ENCODE results near the gene KCNIP3. TPM values are rescaled to one million over a fixed set of nuclear protein-coding genes. Genes with fewer than 3 reads are reported as not detected.

Gene KCNIP3
- total RNA-seq, 1 donor from 2014 or later, result 0.39 TPM

DNA sequence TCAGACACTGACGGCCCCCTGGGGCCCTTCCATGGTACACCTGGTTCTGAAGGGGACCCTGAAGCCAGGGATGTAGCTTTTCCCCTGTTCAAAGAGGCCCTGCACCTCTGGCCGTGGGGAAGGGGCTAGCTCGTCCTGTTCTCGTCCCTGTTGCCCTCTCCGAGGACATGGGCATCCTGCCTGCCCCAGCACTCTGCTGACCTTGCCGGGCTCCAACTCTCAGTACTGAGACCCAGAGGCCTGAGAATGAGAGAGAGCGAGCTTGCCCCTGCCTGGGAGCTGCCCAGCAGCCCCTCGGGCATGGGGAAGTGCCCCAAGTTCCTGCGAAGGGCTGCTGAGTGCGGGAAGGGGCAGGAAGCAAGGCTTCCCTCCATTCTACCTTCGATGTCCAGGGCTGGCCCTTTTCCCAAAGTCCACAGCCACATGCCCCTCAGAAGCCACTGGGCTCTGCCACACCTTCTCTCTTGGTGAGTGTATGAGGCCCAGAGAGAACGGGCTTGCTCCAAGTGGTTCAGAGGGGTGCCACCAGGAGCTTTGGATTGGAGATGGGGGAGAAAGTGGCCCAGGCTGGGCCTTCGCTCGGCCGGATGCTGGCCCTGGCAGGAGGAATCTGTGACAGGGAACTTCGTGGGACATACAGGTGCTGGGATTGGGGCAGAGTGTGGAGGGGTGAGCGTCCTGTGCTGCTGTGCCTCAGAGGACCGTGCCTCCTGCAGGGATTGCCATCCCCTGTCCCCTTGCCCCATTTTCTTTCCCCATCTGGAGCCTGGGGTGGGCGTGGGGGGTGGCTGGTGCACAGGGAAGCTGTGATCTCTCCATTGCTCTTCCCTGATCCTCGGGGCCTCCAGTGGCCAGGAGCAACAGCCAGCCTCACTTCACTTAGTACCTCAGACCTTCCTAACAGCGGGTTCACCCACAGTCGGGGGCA, 50.8 kb downstream of the KCNIP3 start:
- no peaks in the 10 kb centered on the region for H3K36me3 Mint-ChIP-seq (ENCODE audit: low read depth)
- no peak for DNase-seq (ENCODE audit: low spot score)
- H3K27me3 Mint-ChIP-seq (ENCODE audit: low read depth), result peaks cover 32% of the 10 kb centered on the region
- peak overlapping the region; percentile 17 for H3K4me3 Mint-ChIP-seq (ENCODE audit: low read depth)
- H3K9me3 Mint-ChIP-seq, result no peaks in the 10 kb centered on the region
- H3K27ac Mint-ChIP-seq, result no peak overlapping the region
- no peaks in the 10 kb centered on the region for H3K4me1 Mint-ChIP-seq (ENCODE audit: low read depth)
- intact Hi-C loops (cut with micrococcal nuclease), result no loop called here

DNA sequence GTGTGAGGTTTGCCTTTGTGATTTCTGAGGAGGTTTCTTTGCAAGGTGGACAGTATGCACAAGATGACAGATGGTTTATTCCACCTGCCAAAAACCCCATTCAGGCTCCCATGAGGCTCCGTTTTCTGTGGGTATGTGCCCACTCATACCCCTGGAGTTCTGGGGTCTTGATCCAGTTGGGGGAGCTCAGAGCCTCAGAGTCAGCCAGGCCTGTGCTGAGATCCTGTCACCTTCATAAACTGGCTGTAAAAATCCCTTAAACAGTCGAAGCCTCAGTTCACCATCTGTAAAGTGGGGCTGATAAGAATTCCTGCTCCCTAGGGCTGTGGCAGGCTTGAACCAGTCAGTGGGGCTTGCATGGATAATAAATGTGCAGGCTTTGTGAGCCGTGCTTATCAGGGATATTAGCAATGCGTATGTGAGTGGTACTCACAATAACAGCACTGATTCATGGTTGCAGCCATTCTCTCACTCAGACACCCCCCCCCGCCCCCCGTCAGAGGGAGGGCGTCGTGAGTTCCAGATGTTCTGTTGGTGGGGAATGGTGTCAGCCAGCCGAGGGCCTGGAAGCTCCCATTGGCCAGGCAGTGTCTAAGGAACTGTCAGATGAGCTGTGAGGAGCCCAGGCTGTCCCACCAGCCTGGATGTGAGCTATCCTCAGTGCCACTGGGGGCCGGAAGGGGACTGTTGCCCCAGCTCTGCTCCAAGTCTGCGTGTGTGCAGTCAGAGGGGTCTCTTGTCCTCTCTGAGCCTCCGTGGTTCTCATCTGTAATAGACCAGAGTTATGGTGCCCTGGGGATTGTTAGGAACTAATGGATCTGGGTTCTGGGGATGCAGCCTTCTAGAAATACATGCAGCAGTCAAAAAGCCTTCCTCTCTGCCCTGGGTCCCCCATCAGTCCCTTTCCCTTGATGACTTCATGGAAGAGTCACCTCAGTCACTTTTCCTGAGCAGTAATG, 51.7 kb downstream of the KCNIP3 start:
- intact Hi-C loops (cut with micrococcal nuclease), result no loop called here
- H3K27ac Mint-ChIP-seq, result no peak overlapping the region
- no peak for DNase-seq (ENCODE audit: low spot score)
- peaks cover 25% of the 10 kb centered on the region for H3K27me3 Mint-ChIP-seq (ENCODE audit: low read depth)
- H3K9me3 Mint-ChIP-seq, result no peaks in the 10 kb centered on the region
- H3K4me3 Mint-ChIP-seq (ENCODE audit: low read depth), result no peak overlapping the region
- no peaks in the 10 kb centered on the region for H3K4me1 Mint-ChIP-seq (ENCODE audit: low read depth)
- H3K36me3 Mint-ChIP-seq (ENCODE audit: low read depth), result no peaks in the 10 kb centered on the region

DNA sequence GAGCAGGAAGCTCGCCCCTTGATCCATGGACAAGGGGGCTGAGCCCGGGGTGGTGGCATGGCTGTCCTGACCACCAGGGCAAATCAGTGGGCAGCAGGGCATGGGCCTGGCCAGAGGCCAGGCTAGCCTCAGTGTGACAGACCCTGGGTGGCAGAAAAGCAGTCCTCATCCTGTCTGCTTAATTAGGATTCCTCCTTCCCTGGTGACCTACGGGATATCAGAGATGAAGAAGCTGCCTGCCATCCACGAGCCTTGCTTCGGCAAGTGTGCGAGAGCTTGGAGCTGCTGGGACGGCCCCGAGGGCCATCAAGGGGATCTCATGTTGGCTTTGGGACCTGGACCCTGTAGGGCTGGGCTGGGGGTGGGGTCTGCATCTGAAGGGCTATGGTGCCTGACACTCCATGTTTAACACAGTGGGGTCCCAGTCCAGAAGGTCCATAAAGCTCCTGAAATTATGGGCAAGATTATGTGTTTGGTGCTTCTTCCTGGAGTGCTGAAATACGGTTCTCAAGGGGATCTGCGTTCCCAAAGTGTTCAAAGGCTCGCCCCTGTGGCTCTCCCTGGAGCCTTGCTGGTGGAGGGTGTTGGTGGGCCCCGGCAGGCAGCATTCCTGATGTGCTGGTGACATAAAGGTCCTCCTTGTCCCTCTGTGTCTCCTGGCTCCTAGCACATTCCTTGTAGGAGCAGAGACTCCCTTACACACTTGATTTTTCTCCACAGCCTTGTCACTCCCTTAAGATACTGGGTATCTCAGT, 52.6 kb downstream of the KCNIP3 start:
- DNase-seq (ENCODE audit: low spot score), result no peak
- Mint-ChIP-seq H3K27ac (no peak overlapping the region), H3K4me1 (ENCODE audit: low read depth) (no peaks in the 10 kb centered on the region), H3K9me3 (no peaks in the 10 kb centered on the region), H3K27me3 (ENCODE audit: low read depth) (peaks cover 21% of the 10 kb centered on the region), H3K36me3 (ENCODE audit: low read depth) (no peaks in the 10 kb centered on the region), H3K4me3 (ENCODE audit: low read depth) (no peak overlapping the region)
- intact Hi-C loops (cut with micrococcal nuclease), result no loop called here

DNA sequence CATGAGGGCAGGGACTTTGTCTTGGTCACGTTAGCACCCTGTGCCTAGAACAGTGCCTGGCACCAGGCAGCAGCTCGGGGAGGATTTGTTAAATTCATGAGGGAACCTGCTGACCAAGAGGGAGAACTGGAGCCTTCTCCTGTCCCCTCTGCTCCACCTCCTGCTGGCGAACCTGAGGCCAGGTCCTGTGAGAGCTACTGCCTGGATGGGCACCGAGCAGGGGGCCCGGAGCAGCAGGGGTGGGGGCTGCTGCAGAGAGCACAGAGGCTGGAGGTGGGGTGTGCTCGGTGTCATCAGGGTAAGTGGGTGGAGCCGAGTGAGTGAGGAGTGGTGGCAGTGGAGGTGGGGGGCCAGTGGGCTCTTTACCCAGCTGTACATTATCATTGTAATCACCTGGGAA, 53.2 kb downstream of the KCNIP3 start:
- no peak overlapping the region for H3K27ac Mint-ChIP-seq
- H3K4me1 Mint-ChIP-seq (ENCODE audit: low read depth), result no peaks in the 10 kb centered on the region
- no peak for DNase-seq (ENCODE audit: low spot score)
- H3K27me3 Mint-ChIP-seq (ENCODE audit: low read depth), result peaks cover 17% of the 10 kb centered on the region
- H3K9me3 Mint-ChIP-seq, result no peaks in the 10 kb centered on the region
- no peaks in the 10 kb centered on the region for H3K36me3 Mint-ChIP-seq (ENCODE audit: low read depth)
- no peak overlapping the region for H3K4me3 Mint-ChIP-seq (ENCODE audit: low read depth)
- intact Hi-C loops (cut with micrococcal nuclease), result no loop called here

DNA sequence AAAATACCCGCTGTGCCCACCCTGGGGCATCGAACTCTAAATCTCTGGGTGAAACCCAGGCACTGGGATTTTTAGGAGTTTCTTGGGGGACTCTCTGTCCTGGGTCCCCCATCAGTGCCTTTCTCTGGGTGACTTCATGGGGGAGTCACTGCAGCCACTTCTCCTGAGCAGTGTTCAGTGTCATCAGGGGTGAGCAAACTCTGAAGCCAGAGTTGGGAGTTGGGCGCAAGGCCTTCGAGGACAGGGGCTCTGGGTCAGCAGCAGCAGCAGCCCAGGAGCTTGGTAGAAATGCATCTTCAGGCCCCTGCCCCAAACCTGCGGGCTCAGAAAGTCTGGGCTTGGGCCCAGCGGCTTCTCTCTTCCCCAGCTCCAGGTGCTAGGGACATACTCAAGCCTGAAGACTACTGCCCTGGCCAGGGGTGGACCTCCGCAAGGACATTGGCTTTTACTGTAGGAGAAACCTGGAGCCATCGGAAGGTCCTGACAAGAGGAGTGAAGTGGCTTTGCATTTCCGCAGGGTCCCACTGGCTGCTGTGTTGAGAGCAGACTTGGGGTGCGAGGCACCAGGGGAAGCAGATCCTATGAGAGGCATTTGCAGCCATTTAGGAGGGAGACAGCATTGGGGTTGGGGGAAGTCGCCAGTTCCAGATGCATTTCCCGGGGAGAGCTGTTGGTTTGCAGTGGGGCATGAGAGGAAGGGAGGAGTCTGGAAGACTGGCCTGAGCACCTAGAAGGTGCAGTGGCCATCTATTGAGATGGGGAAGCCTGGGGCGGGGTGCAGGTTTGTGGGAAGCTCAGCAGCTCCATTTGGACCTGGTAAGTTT, 53.8 kb downstream of the KCNIP3 start:
- H3K27ac Mint-ChIP-seq, result no peak overlapping the region
- intact Hi-C loops (cut with micrococcal nuclease), result no loop called here
- no peak overlapping the region for H3K4me3 Mint-ChIP-seq (ENCODE audit: low read depth)
- no peaks in the 10 kb centered on the region for H3K4me1 Mint-ChIP-seq (ENCODE audit: low read depth)
- no peaks in the 10 kb centered on the region for H3K9me3 Mint-ChIP-seq
- DNase-seq (ENCODE audit: low spot score), result no peak
- H3K36me3 Mint-ChIP-seq (ENCODE audit: low read depth), result no peaks in the 10 kb centered on the region
- peaks cover 12% of the 10 kb centered on the region for H3K27me3 Mint-ChIP-seq (ENCODE audit: low read depth)

DNA sequence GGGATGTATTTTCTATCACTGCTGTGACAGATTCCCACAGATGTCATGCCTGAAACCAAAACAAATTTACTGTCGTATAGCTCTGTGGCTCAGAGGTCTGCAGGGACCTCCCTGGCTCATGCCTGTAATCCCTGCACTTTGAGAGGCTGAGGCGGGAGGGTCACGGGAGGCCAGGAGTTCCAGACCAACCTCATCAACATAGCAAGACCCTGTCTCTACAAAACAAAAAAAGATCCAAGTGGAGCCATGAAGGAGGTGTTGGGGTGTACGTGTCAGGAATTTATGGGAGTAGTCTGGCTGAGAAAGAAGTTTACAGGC, 54.4 kb downstream of the KCNIP3 start:
- intact Hi-C loops (cut with micrococcal nuclease), result no loop called here
- Mint-ChIP-seq H3K9me3 (no peaks in the 10 kb centered on the region), H3K4me3 (ENCODE audit: low read depth) (no peak overlapping the region), H3K4me1 (ENCODE audit: low read depth) (no peaks in the 10 kb centered on the region), H3K27me3 (ENCODE audit: low read depth) (peaks cover 12% of the 10 kb centered on the region), H3K27ac (no peak overlapping the region), H3K36me3 (ENCODE audit: low read depth) (no peaks in the 10 kb centered on the region)
- no peak for DNase-seq (ENCODE audit: low spot score)

DNA sequence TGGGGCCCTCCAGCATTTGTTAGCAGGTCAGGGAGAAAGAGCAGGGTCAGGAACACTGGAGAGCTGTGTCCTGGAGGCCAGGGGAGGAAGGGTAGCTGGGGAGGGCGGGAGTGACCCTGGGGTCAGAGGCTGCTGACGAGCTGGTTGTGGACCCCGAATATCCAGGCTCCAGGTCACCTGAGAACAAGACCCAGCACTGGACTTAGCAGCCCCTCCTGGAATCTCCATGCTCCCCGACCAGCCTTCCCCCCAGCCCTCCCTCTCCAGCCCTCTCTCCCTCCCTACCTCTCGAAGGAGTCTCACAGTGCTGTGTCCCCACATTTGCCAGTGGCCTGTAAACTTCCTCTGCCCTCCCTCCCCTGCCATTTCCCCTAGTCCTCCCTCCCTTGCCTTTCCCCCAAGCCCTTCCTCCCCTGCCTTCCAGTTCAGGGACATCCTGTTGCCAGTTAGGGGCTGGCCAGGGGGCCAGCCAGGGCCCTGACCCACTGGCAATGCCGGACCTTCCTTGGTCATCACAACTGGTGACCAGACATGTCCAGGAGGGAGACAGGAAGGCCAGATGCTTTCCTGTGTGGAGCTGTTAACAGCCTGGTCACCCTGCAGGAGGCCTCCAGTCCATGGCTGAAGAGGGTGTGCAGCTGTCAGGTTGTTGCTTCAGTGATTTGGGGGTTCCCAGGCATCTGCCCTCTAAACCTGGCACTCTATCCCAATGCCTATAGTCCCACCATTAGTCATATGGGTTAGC, 55.3 kb downstream of the KCNIP3 start:
- Mint-ChIP-seq H3K9me3 (no peaks in the 10 kb centered on the region), H3K4me1 (ENCODE audit: low read depth) (no peaks in the 10 kb centered on the region), H3K4me3 (ENCODE audit: low read depth) (no peak overlapping the region), H3K36me3 (ENCODE audit: low read depth) (no peaks in the 10 kb centered on the region), H3K27ac (no peak overlapping the region), H3K27me3 (ENCODE audit: low read depth) (peaks cover 10% of the 10 kb centered on the region)
- intact Hi-C loops (cut with micrococcal nuclease), result no loop called here
- DNase-seq (ENCODE audit: low spot score), result no peak

DNA sequence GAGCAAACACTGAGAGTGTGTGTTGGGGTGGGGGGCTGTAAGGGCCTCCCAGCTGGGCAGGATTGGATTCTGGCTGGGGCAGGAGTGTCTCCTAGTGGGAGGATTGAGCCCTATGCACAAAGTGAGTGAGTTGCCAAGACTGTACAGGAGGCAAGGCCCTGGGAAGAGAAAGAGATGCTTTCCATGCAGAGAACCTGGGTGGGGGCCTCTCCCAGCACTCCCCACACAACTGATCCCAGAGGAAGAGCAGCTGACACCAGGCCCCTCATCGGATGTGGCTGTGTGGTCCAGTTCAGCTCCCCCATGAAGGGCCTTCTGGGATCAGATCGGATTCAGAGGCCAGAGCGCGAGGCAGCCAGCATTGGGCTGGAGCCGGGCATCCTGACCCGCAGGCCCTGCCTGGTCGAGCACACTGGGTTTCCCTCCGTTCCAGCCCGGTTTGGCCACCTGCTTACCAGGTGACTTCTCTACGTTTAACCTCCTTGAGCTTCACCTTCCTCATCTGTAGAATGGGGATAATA, 56.0 kb downstream of the KCNIP3 start:
- no peaks in the 10 kb centered on the region for H3K9me3 Mint-ChIP-seq
- H3K4me3 Mint-ChIP-seq (ENCODE audit: low read depth), result no peak overlapping the region
- H3K4me1 Mint-ChIP-seq (ENCODE audit: low read depth), result no peaks in the 10 kb centered on the region
- H3K27ac Mint-ChIP-seq, result no peak overlapping the region
- DNase-seq (ENCODE audit: low spot score), result no peak
- H3K27me3 Mint-ChIP-seq (ENCODE audit: low read depth), result peaks cover 3% of the 10 kb centered on the region
- intact Hi-C loops (cut with micrococcal nuclease), result no loop called here
- no peaks in the 10 kb centered on the region for H3K36me3 Mint-ChIP-seq (ENCODE audit: low read depth)

DNA sequence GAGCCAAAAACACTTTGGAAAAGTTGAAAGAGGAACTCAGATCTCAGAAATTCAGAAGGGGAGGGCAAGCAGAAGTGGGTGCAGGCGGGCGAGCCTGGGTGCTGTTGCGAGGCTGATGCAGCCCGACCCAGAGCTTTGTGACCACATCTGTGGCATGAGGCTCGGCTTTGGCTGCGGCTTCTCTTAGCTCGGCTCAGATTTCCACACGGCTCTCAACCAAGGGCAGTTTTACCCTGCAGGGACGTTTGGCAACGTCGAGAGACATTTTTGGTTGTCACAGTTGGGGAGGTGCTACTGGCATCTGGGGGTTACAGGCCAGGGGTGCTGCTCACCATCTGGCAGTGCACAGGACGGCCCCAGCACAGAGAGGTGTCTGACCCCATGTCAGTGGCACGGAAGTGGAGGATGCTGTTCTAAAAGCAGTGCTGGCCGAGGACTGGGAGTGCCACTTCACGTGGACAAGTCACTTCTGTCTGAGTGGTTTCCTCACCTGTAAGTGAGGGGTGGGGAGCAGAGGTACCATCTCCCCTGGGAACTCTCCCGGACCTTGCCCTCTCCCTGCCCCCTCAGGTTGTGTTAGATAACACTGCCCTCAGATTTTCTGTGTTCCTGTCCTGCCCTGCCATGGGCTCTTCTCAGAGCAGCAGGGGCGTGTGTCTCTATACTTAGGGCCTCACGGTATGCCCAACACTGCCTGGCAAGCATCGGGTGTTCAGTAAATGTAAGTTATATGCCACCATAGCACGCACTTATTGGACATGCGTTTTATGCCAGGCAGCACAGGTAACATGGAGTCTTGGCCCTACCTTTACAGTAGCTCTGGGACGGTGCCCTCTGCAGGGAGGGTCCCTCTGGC, 56.7 kb downstream of the KCNIP3 start:
- H3K4me3 Mint-ChIP-seq (ENCODE audit: low read depth), result no peak overlapping the region
- H3K27ac Mint-ChIP-seq, result no peak overlapping the region
- H3K4me1 Mint-ChIP-seq (ENCODE audit: low read depth), result no peaks in the 10 kb centered on the region
- H3K27me3 Mint-ChIP-seq (ENCODE audit: low read depth), result no peaks in the 10 kb centered on the region
- no peaks in the 10 kb centered on the region for H3K9me3 Mint-ChIP-seq
- intact Hi-C loops (cut with micrococcal nuclease), result no loop called here
- no peaks in the 10 kb centered on the region for H3K36me3 Mint-ChIP-seq (ENCODE audit: low read depth)
- DNase-seq (ENCODE audit: low spot score), result no peak

DNA sequence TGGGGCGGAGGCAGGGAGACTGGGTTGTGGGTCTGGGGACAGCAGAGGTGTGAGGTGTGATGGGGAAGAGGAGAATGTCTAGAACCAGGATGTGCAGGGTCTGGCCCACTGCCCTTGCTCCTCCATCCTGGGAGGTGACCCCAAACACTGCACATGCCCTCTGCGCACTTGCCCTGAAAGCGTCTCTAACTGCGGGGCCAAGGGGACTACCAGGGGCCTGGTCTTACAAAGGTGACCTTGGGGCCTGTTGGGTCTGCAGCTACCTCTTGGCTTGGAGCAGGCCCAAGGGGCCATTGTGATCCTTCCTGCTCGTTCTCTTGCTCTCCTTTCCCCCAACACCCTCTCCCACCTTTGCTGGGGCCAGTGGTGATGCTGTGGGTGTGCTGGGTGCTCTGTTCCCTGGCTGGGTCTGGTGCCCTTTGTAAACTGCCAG, 57.3 kb downstream of the KCNIP3 start:
- Mint-ChIP-seq H3K4me3 (ENCODE audit: low read depth) (no peak overlapping the region), H3K4me1 (ENCODE audit: low read depth) (no peaks in the 10 kb centered on the region), H3K9me3 (no peaks in the 10 kb centered on the region), H3K36me3 (ENCODE audit: low read depth) (no peaks in the 10 kb centered on the region), H3K27ac (no peak overlapping the region), H3K27me3 (ENCODE audit: low read depth) (no peaks in the 10 kb centered on the region)
- DNase-seq (ENCODE audit: low spot score), result no peak
- intact Hi-C loops (cut with micrococcal nuclease), result no loop called here

DNA sequence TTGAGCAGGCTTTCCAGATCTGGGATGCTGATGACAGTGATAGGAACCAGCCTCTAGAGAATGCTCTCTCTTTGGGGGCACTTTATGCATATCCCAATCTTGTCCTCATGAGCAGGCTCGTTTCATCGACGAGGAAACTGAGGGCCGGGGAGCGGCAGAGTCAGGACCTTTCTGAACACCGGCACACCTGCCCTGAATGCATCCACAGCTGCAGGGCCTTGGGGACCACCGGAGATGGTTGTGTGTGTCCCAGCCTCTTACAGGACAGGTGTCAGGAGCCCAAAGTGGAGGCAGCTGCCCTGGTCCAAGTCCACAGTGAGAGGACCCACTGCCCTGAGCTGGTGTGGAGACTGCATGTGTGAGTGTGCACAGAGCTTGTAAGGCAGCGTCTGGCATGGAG, 57.8 kb downstream of the KCNIP3 start:
- Mint-ChIP-seq H3K27me3 (ENCODE audit: low read depth) (no peaks in the 10 kb centered on the region), H3K27ac (no peak overlapping the region), H3K36me3 (ENCODE audit: low read depth) (no peaks in the 10 kb centered on the region), H3K9me3 (no peaks in the 10 kb centered on the region), H3K4me1 (ENCODE audit: low read depth) (no peaks in the 10 kb centered on the region), H3K4me3 (ENCODE audit: low read depth) (no peak overlapping the region)
- intact Hi-C loops (cut with micrococcal nuclease), result no loop called here
- DNase-seq (ENCODE audit: low spot score), result no peak

Data from activated T-helper 2 cell treated with anti-CD3 and anti-CD28 coated beads, Interferon-gamma antibody, Interleukin-2, Interleukin-4, amounts not matched to agents 10 μg/mL and 5 μg/mL and 100 μg/mL, durations not matched to agents 14 hours and 24 hours and 36 hours (primary cell).